ENCODE data around the gene CEP89.
"Not testable (repeated sequence)": the region's sequence is repeated elsewhere in the genome, so short reads cannot be mapped to it uniquely, and the experiment has no call there.

The CEP89 gene

GRCh38 chr19:32971012-32971595, 654 bp downstream of the CEP89 start:
- TF ChIP-seq CTCF (conservative IDR thresholded peaks at IDR 0.05), result no peak
- H3K27ac ChIP-seq, result peak overlapping the region; percentile 63; the same call in 1 of the 2 replicates

GRCh38 chr19:32969549-32969948, 2.2 kb downstream of the CEP89 start:
- TF ChIP-seq CTCF (conservative IDR thresholded peaks at IDR 0.05), result no peak
- H3K27ac ChIP-seq, result peak overlapping the region; percentile 15; the same call in 1 of the 2 replicates

- H3K27ac ChIP-seq, result no peak overlapping the region
- no peak for TF ChIP-seq CTCF (conservative IDR thresholded peaks at IDR 0.05)
Observed at GRCh38 chr19:32966750-32967149, 5.0 kb downstream of the CEP89 start.

- no peak for TF ChIP-seq CTCF (conservative IDR thresholded peaks at IDR 0.05)
- no peak overlapping the region for H3K27ac ChIP-seq
Observed at GRCh38 chr19:32945260-32945659, 26.5 kb downstream of the CEP89 start.

- not testable (repeated sequence) for H3K27ac ChIP-seq
Observed at GRCh38 chr19:32941273-32941672, 30.5 kb downstream of the CEP89 start.

- H3K27ac ChIP-seq, result no peak overlapping the region
- no peak for TF ChIP-seq CTCF (conservative IDR thresholded peaks at IDR 0.05)
Observed at GRCh38 chr19:32936065-32936464, 35.7 kb downstream of the CEP89 start.

- TF ChIP-seq CTCF (conservative IDR thresholded peaks at IDR 0.05), result no peak
- no peak overlapping the region for H3K27ac ChIP-seq
Observed at GRCh38 chr19:32935629-32936028, 36.1 kb downstream of the CEP89 start.

- no peak for TF ChIP-seq CTCF (conservative IDR thresholded peaks at IDR 0.05)
- H3K27ac ChIP-seq, result no peak overlapping the region
Observed at GRCh38 chr19:32933571-32933970, 38.2 kb downstream of the CEP89 start.

All from VCaP (cell line).